Activated CD4-positive, alpha-beta T cell treated with anti-CD3 and anti-CD28 coated beads, Interleukin-2, amount 50 U/mL, for 16 hours (primary cell): ENCODE data around the gene KHNYN.
"Not testable (repeated sequence)": the region's sequence is repeated elsewhere in the genome, so short reads cannot be mapped to it uniquely, and the experiment has no call there.

Experiments
- DNase-seq: peaks from one replicate; pipeline ENCODE4 v3.0.0-alpha.2; 2020

Gene KHNYN

GRCh38 chr14:24439257-24439656 is 9.5 kb downstream of the KHNYN start:
- no peak for DNase-seq

- no peak for DNase-seq
Observed at GRCh38 chr14:24439830-24440605, 10.3 kb downstream of the KHNYN start.

DNA sequence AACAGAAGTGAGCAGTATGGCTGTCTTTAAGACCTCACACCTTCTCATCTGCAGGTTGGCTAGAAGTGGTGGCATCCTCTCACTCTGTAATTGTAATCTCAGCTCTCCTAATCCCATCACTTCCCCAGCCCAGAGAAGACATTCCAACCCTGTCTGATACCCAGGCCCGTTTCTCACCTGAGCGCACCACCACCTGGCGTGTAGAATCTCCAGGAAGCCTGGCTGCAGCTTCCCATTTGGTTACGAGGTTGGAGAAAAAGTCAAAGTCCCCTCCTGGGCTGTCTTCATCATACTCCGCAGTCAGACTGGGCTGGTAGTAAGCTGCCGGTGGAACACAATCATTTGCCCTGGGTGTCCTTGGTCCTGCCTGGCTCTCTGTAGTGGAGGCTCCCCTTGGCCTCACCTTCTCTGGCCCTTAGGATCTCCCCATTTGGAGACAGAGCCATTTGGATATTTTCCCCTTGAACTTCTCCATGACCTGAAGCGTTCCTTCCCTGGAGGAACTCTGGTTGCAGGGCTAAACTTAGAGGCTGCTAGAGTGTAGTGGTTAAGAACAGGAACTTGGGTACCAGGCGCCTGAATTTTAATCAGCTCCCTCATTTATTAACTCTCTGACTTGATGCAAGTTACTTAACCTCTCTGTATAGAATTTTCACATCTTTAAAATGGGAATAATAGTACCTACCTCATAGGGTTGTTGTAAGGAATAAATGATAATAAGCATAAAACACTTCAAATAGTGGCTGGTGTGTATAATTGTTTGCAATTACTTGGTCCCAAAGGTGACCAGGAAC is 11.0 kb downstream of the KHNYN start:
- no peak for DNase-seq

DNA sequence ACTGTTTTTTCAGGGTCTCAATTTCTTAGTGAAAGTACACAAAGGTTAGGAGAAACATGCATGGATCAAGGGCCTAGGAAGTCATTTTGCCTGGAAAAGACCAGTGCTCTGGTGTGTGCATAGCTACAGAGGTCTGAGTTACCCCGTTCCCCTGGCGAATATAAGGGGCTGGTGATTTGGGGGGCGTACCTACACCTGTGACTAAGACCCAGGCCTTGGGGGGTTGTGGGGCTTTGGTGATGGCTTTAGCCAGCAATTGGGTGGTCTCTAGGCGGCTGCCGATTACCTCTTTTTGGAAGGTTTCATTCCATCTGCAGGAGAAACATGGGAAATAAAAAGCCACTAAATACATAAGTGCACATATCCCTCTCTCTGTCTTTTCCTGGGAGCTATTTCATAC is 11.7 kb downstream of the KHNYN start:
- no peak for DNase-seq

DNA sequence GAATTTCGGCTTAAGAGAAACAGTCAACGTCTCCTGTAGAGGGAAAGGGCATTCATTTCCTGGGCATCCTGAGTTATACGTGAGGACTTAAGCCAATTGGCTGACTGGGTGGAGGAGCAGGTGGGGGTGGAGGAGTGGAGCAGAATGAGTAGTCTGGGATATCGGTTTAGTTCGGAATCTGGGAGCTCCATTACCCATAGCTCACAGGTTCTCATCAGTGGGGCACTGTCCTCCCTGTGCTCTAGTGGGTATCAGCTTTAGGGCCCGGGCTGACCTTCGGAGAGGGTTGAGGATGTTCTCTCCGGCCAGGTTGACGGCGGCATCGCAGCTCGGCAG is 12.1 kb downstream of the KHNYN start:
- DNase-seq = no peak

- peak; percentile 99 for DNase-seq
Observed at GRCh38 chr14:24442240-24443052, 12.7 kb downstream of the KHNYN start, which contains the start of gene SDR39U1. Gene SDR39U1, minus strand, starts transcription at chr14:24442776. Its CDS starts 7 bp downstream, at chr14:24442769.

DNA sequence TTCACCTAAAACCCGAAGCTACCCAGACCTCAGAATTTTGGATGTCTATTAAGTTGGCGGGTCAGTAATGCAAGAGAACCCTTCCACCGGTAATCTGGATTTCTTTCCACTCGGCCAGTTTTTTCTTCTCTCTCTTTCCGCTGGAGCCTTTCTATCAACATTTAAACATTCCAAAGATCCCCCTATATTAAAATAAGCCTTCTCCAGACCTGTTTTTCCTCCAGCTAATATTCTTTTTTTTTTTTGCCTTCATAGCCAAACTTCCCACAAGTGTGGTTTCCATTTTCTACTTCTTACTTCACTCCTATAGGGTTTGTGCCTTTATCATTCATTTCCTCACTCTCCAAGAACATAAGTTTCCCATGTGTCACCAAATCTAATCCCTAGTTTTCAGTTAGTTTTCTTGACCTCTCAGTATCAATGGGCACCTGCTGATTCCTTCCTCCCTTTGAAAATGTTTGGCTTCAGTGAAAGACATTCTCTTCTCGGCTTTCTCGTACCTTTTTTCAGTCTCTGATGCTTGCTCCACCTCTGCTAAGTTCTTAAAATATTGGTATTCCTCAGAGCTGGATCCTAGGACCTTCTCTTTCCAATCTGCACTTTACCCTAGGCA is 13.4 kb downstream of the KHNYN start:
- no peak for DNase-seq

- not testable (repeated sequence) for DNase-seq
Observed at GRCh38 chr14:24450828-24451227, 21.1 kb downstream of the KHNYN start.

GRCh38 chr14:24456980-24457379 is 27.2 kb downstream of the KHNYN start:
- no peak for DNase-seq

- no peak for DNase-seq
Observed at GRCh38 chr14:24458736-24459135, 29.0 kb downstream of the KHNYN start.

DNA sequence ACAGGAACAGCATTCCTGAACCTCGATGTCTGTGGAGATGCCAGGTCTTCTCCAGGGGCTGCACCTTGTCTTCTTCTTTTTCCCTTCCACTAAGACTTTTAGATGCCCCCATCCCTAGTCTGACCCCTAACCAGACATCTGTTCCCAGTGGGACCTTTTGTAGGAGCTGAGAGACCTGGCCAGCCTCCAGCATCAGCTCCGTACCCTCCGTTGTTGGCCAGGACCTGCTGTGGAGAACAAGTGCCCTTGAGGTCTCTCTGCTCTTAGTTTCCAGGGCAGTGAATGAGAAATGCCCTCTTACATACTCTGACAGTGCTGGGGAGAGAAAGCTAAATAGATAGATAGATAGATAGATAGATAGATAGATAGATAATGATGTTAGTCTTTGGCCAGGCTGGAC is 29.6 kb downstream of the KHNYN start:
- no peak for DNase-seq

DNA sequence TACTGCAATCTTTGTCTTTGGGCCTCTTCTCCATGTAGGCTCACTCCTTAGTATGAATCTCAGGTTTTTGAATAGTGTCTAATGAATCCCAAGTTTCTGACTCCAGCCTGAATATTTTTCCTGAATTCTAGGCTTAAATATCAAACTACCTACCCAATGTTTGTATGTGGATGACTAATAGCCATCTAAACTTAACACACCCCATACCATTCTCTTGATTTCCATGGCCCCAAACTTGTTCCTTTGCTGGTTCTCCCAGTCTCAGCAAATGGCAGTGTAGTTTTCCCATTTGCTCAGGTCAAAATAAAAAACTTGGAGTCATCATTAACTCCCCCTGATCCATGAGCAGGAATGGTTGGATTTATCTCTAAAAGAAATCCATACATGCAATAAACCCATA is 31.6 kb downstream of the KHNYN start:
- no peak for DNase-seq

DNA sequence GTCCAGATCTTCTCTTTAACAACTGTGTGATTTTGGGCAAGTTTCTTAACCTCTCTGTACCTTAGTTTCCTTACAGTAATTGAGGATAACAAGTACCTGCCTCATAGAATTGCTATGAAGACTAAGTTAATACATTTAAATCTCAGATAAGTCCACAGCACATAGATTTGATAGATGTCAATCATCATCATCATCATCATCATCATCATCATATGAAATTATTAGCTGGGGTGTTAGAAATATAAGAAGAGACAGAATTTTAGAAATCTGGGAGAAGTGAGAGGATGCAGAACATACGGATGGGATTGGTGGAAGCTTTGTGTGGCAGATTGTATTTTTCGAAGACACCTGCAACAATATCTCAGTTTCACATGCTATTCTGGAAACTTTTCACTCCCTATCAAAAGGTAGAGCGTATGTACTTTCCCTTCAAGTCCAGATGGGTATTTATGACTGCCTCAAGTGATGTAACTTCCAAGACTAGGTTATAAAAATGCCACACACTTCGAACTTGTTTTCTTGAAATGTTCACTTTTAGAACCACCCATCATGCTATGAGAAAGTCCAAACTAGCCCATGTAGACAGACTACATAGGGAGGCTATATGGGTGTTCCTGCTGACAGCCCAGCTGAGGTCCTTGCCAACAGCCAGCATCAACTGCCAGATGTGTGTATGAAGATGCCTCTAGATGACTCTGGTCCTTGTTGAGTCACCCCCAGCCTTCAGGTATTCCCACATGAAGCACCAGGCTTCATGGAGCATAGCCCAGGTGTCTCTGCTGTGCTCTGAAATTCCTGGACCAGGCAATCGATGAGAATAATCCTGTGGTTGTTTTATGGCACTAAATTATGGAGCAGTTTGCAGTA is 33.5 kb downstream of the KHNYN start:
- DNase-seq = no peak

DNA sequence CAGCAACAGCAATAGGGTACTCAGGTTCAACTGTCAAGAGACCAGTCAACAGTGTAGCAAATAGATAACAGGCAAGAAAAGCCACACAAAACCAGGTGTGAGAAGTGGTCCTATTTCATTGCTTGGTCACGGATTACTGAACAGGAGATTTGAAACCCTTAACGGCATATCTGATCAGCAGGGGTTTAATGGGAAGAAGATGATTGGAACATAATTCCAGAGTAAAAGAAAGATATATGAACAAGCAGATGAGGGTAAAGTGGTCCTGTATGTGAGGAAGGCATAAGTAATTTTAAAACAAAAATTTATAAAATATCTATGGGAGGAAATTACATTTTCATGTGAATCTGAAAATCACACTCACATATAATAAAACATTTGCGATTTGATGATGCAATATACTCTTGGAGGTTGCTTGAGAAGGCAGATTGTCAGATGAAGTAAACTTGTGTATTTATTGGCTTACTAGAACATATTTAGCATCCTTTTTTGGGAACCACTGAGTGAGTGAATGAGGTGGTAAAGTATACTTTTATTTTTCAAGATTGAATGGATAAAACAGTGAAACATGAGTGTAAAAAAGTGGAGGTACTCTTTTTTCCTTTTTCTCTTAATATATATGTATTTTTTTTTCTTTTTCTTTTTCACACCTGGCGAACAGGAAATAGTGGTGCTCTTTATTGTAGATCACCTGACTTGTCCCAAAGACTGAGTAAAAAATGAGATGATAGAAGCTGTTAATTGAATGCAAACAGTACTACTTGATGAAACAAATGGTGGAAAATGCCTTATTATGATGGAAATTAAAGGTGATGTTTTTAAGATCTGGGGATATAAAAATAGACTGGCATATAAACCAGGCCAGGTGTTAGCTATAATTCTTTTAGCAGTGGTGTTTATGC is 34.4 kb downstream of the KHNYN start:
- DNase-seq = no peak

GRCh38 chr14:24465368-24465767 is 35.6 kb downstream of the KHNYN start:
- DNase-seq = no peak

GRCh38 chr14:24465805-24466204 is 36.1 kb downstream of the KHNYN start:
- DNase-seq = no peak

DNA sequence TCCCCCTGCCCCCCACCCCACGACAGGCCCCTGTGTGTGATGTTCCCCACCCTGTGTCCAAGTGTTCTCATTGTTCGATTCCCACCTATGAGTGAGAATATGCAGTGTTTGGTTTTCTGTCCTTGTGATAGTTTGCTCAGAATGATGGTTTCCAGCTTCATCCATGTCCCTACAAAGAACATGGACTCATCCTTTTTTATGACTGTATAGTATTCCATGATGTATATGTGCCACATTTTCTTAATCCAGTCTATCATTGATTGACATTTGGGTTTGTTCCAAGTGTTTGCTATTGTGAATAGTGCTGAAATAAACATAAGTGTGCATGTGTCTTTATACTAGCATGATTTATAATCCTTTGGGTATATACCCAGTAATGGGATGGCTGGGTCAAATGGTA is 40.7 kb downstream of the KHNYN start:
- not testable (repeated sequence) for DNase-seq

- DNase-seq = no peak
Observed at GRCh38 chr14:24473211-24473610, 43.5 kb downstream of the KHNYN start.

- no peak for DNase-seq
Observed at GRCh38 chr14:24475261-24475660, 45.5 kb downstream of the KHNYN start.

GRCh38 chr14:24479999-24480398 is 50.2 kb downstream of the KHNYN start:
- not testable (repeated sequence) for DNase-seq
